ENCODE measurements around the gene SLAMF8. TPM values are rescaled to one million over a fixed set of nuclear protein-coding genes. Genes with fewer than 3 reads are reported as not detected.

SLAMF8 gene
- total RNA-seq, 1 donor from 2014 or later, result 0.27 TPM

DNA sequence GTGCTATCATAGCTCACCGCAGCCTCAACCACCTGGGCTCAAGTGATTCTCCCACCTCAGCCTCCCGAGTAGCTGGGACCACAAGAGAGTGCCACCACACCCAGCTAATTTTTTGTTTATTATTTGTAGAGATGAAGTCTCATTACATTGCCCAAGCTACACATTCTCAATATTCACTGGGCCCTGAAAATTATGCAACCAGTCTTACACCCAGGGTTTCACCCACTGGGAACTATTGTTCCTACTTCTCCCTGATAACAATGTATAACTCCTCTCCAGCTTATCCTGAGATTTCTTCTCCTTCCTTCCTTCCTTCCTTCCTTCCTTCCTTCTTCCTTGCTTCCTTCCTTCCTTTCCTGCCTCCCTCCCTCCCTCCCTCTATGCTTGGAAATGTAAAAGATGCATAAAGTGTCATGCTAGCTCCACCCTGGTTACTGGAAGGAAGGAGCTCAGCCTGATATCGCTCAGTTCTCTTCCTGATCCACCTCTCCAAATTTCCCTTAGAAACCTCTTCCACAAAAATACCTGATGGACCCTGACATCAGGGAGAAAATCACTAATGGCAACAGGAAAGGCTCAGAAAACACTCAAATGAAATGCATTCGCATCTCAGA is 47.0 kb downstream of the SLAMF8 start:
- POLR2A ChIA-PET, result no interaction called here
- Mint-ChIP-seq H3K27me3 (peaks cover 5% of the 10 kb centered on the region), H3K4me1 (no peaks in the 10 kb centered on the region), H3K9me3 (no peaks in the 10 kb centered on the region), H3K27ac (no peak overlapping the region), H3K4me3 (no peak overlapping the region), H3K36me3 (ENCODE audit: low read depth) (no peaks in the 10 kb centered on the region)
- intact Hi-C loops (cut with micrococcal nuclease), result no loop called here
- ATAC-seq (ENCODE audit: low read depth) (no peak), DNase-seq (no peak)
- CTCF ChIA-PET, result interaction anchor here (1.0 to 1.4 kb wide), 2 partner anchors 11 to 19 kb away, joined by 3 read pairs; no protein-coding TSS in a partner anchor
- no peak for TF ChIP-seq CTCF (IDR thresholded peaks at IDR 0.05)

GRCh38 chr1:159877695-159878444 is 51.2 kb downstream of the SLAMF8 start:
- DNase-seq (no peak), ATAC-seq (ENCODE audit: low read depth) (no peak)
- intact Hi-C loops (cut with micrococcal nuclease), result no loop called here
- H3K9me3 Mint-ChIP-seq, result no peaks in the 10 kb centered on the region
- POLR2A ChIA-PET, result no interaction called here
- no peak overlapping the region for H3K27ac Mint-ChIP-seq
- TF ChIP-seq CTCF (IDR thresholded peaks at IDR 0.05), result no peak
- H3K4me1 Mint-ChIP-seq, result no peaks in the 10 kb centered on the region
- H3K27me3 Mint-ChIP-seq, result no peaks in the 10 kb centered on the region
- no peak overlapping the region for H3K4me3 Mint-ChIP-seq
- CTCF ChIA-PET, result no interaction called here
- no peaks in the 10 kb centered on the region for H3K36me3 Mint-ChIP-seq (ENCODE audit: low read depth)

DNA sequence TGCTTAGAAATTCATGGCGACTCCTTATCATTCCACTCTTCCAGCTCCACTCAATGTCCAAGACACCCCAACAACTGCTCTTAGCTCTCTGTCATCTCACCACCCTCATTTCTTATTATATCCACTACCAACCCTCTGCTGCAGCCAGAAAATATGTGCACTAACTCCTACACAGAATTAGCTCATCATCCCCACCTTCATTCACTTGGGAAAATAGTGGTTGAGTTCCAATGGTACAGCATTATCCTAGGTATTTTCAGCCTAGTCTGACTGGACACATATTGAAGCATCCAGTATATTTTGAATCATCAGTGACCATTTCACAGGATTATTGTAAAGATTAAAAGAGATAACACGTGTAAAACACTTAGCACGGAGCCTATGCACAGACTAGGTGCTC is 52.5 kb downstream of the SLAMF8 start:
- POLR2A ChIA-PET, result no interaction called here
- Mint-ChIP-seq H3K36me3 (ENCODE audit: low read depth) (no peaks in the 10 kb centered on the region), H3K27ac (no peak overlapping the region), H3K4me1 (no peaks in the 10 kb centered on the region), H3K9me3 (no peaks in the 10 kb centered on the region), H3K4me3 (no peak overlapping the region), H3K27me3 (no peaks in the 10 kb centered on the region)
- CTCF ChIA-PET, result interaction anchor here (1.1 kb wide), 1 partner anchor 11 kb away, joined by 3 read pairs; no protein-coding TSS in a partner anchor
- DNase-seq (no peak), ATAC-seq (ENCODE audit: low read depth) (no peak)
- TF ChIP-seq CTCF (IDR thresholded peaks at IDR 0.05), result no peak
- intact Hi-C loops (cut with micrococcal nuclease), result no loop called here

GRCh38 chr1:159879977-159880376 is 53.3 kb downstream of the SLAMF8 start:
- H3K4me1 Mint-ChIP-seq, result no peaks in the 10 kb centered on the region
- ATAC-seq (ENCODE audit: low read depth) (no peak), DNase-seq (no peak)
- intact Hi-C loops (cut with micrococcal nuclease), result loop anchor here (5.0 kb wide), 1 partner anchor 38 kb away; no protein-coding TSS in a partner anchor
- H3K27ac Mint-ChIP-seq, result no peak overlapping the region
- H3K27me3 Mint-ChIP-seq, result no peaks in the 10 kb centered on the region
- ChIA-PET CTCF (interaction anchor here (1.3 kb wide), 1 partner anchor 10 kb away, joined by 3 read pairs; no protein-coding TSS in a partner anchor), POLR2A (no interaction called here)
- TF ChIP-seq CTCF (IDR thresholded peaks at IDR 0.05), result no peak
- no peaks in the 10 kb centered on the region for H3K9me3 Mint-ChIP-seq
- H3K4me3 Mint-ChIP-seq, result no peak overlapping the region
- no peaks in the 10 kb centered on the region for H3K36me3 Mint-ChIP-seq (ENCODE audit: low read depth)

DNA sequence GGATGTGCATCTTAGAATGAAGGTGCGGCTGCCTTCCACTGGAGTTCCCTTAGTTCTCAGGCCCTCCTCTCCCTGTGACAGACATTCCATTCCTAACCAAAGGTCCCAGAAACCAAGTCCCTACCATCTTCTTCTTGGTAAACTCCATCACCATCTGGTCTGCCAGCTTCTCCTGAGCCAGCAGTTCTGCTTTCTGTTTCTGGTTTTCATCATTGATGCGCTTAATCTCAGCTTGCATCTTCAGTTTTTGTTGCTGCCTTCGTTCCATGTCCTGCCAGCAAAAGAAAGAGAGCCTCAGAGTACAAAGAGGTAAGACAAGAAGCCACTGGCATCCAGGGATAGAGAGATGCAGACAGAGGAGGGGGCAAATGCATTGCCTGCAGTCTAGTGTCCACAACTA is 53.8 kb downstream of the SLAMF8 start:
- H3K36me3 Mint-ChIP-seq (ENCODE audit: low read depth), result no peaks in the 10 kb centered on the region
- H3K9me3 Mint-ChIP-seq, result no peaks in the 10 kb centered on the region
- H3K27me3 Mint-ChIP-seq, result no peaks in the 10 kb centered on the region
- intact Hi-C loops (cut with micrococcal nuclease), result loop anchor here (5.0 kb wide), 1 partner anchor 38 kb away; no protein-coding TSS in a partner anchor
- ATAC-seq (ENCODE audit: low read depth), result no peak
- no peak overlapping the region for H3K4me3 Mint-ChIP-seq
- H3K27ac Mint-ChIP-seq, result no peak overlapping the region
- ChIA-PET CTCF (interaction anchor here (1.3 kb wide), 1 partner anchor 10 kb away, joined by 3 read pairs; no protein-coding TSS in a partner anchor), POLR2A (no interaction called here)
- no peak for TF ChIP-seq CTCF (IDR thresholded peaks at IDR 0.05)
- DNase-seq, result no peak
- H3K4me1 Mint-ChIP-seq, result no peaks in the 10 kb centered on the region
